Effector memory CD4-positive, alpha-beta T cell (primary cell): ENCODE measurements around the gene SELENOV.
A peak's percentile ranks its signal among the peaks of the same experiment; 100 is the strongest.

Experiments
- DNase-seq, 3 donors: peaks; one replicate each; pipeline ENCODE4 v3.0.0-alpha.2; 2020
- H3K27ac ChIP-seq: 2 replicates; pipeline ENCODE4 v1.7.0; 2013; ENCODE audit warnings: mild to moderate bottlenecking, low read length, moderate library complexity; ENCODE audit not compliant: insufficient read depth, poor library complexity, severe bottlenecking
- H3K27me3 ChIP-seq: replicated peaks from 2 replicates; pipeline ENCODE4 v1.7.0; 2013; ENCODE audit warnings: mild to moderate bottlenecking, low read length; ENCODE audit not compliant: insufficient read depth, control insufficient read depth, poor library complexity, severe bottlenecking
- H3K36me3 ChIP-seq: 2 replicates; pipeline ENCODE4 v1.7.0; 2013; ENCODE audit warnings: mild to moderate bottlenecking, low read length, moderate library complexity; ENCODE audit not compliant: control insufficient read depth, insufficient read depth
- H3K4me1 ChIP-seq: 2 replicates; pipeline ENCODE4 v1.7.0; 2013; ENCODE audit warnings: low read length, mild to moderate bottlenecking; ENCODE audit not compliant: control insufficient read depth, insufficient read depth, poor library complexity, severe bottlenecking
- H3K4me3 ChIP-seq: 2 replicates; pipeline ENCODE4 v1.7.0; 2013; ENCODE audit warnings: low read length, low read depth, mild to moderate bottlenecking; ENCODE audit not compliant: insufficient read depth, poor library complexity, severe bottlenecking
- H3K9me3 ChIP-seq: 2 replicates; pipeline ENCODE4 v1.7.0; 2013; ENCODE audit warnings: mild to moderate bottlenecking, low read length, moderate library complexity; ENCODE audit not compliant: control insufficient read depth

SELENOV gene

DNA sequence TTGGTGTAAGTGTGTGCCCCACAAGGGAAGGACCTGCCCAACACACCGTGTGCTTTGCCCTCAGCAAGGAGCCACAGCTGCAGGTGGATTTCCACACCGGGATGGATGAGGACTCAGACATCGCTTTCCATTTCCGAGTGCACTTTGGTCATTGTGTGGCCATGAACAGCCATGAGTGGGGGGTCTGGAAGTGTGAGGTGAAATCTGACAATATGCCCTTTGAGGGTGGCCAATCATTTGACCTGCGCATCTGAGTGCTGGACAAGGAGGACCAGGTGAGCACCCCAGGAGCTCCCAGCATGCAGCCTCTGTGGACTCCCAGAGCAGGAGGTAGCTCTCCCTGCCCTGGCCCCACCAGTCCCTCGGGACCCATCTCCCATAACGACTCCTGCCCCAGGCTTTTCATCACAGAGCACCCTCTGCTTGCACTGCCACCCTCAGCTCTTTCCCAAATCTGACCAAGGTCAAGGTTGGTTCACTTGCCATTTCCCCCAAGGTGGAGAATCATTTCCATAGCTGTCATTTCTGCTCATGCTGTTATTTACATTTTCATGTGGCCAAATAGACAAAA, 38.2 kb downstream of the SELENOV start:
- no peak for DNase-seq
- Histone ChIP-seq H3K4me1 (peaks cover 5% of the 10 kb centered on the region), H3K4me3 (no peak overlapping the region), H3K27ac (no peak overlapping the region), H3K36me3 (no peaks in the 10 kb centered on the region), H3K9me3 (no peaks in the 10 kb centered on the region), H3K27me3 (no peaks in the 10 kb centered on the region)

DNA sequence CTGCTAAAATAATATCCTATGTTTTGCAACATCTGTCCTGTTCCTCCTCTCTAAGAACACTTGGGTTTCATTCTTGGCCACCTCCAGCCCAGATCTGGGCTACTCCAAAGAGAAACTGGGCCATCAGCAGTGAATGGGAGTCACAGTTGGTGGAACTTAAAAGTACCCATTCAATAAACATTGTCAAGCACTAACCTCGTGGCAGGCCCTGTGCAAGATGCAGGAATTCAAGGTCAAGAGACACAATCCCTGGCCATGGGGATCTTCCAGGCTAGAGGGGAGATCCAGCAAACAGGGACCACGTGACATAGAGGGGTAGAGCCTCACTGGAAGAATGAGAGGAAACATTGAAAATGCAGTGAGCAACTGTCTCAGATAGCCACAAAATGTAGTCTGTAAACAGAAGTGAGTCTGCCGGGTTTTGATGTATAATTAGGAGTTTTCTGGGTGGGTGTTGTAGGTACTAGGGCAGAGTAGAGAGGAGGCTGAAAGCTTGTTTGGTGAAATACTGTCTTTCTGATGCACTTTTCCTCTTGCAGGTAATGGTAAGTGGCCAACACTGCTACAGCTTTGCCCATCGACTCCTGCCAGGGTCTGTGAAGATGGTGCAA, 39.9 kb downstream of the SELENOV start:
- no peaks in the 10 kb centered on the region for H3K9me3 ChIP-seq
- no peaks in the 10 kb centered on the region for H3K36me3 ChIP-seq
- peaks cover 12% of the 10 kb centered on the region for H3K4me1 ChIP-seq
- no peak overlapping the region for H3K27ac ChIP-seq
- H3K4me3 ChIP-seq, result no peak overlapping the region
- no peaks in the 10 kb centered on the region for H3K27me3 ChIP-seq
- no peak for DNase-seq

DNA sequence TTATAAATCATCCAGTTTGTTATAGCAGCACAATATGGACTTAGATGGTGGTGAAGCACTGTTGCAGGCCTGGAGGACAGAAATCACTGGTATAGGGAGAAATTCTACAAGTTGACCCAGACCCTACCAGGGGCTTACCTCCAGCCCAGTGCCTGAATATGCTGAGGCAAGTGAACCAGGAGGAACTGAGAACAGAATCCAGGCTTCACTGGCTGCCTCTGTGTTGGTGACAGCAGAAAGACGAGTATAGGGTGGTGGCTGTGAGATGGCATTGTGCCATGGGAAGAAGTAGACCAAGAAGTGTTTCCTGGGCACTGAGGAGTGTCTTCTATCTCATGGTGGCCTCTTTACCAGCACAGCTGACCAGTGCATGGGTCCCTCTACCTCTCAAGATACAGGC, 40.9 kb downstream of the SELENOV start:
- Histone ChIP-seq H3K4me3 (no peak overlapping the region), H3K36me3 (no peaks in the 10 kb centered on the region)
- DNase-seq, result no peak

DNA sequence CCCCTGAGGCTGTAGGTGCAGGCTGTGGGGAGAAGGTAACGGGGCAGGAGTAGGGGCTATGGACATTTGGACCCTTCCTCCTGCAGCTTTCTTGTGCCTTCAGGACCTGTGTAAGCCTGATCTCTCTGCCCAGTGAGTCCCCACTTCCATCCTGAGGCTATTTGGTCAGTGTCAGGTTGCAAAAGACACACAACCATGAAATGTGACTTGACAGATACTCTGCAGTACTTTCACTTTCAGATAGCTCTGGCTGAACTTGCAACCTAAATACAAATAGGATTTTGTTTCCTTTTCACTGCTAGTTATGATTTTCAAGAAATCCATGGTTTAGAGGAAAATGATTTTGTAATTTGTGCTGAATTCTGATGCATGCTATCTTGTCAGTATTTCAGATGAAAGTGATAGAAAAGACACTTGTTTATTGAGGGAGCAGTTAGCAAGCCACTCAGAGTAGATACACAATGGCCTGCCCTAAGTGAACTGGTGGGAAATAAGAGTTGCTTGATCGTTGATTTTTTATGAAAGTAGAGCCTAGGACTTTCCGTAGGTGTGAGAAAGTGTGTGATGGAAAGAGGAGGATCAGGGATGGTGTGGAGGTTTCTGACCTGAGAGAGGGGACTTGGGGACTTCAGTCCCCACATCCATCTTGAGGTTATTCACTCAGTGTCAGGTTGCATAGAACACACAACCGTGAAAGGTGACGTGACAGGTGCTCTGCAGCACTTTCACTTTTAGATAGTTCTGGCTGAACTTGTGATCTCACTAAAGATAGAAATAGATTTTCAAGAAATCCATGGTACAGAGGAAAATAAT, 43.1 kb downstream of the SELENOV start:
- H3K4me3 ChIP-seq, result peak overlapping the region; percentile 27
- H3K27ac ChIP-seq, result peak overlapping the region; percentile 49
- DNase-seq, result no peak

More for the DNA sequence above, 40.9 kb downstream of the SELENOV start:
- H3K4me1 ChIP-seq, result peaks cover 12% of the 10 kb centered on the region
- no peaks in the 10 kb centered on the region for H3K9me3 ChIP-seq
- H3K27me3 ChIP-seq, result no peaks in the 10 kb centered on the region
- no peak overlapping the region for H3K27ac ChIP-seq

DNA sequence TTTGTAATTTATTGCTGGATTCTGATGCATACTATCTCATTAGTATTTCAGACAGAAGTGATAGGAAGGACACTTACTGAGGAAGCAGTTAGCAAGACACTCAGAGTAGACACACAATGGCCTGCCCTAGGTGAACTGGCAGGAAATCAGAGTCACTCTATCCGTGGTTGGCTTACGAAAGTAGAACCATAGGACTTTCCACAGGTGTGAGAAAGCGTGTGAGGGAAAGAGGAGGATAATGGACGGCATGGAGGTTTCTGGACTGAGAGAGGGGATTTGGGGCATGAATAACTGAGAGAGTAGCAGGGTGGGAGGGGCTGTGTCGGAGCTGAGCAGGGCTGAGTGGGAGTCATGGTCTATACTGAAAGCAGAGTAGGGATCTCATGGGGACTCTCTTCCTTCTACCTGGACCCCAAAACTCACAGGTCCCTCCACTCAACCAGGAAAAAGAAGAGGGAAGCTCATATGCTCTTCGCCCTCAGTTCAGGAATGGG, 43.7 kb downstream of the SELENOV start:
- Histone ChIP-seq H3K4me1 (peaks cover 12% of the 10 kb centered on the region), H3K27me3 (no peaks in the 10 kb centered on the region), H3K9me3 (no peaks in the 10 kb centered on the region), H3K36me3 (no peaks in the 10 kb centered on the region), H3K4me3 (peak overlapping the region; percentile 27), H3K27ac (peak overlapping the region; percentile 49)
- no peak for DNase-seq

More for the DNA sequence above, 43.1 kb downstream of the SELENOV start:
- Histone ChIP-seq H3K36me3 (no peaks in the 10 kb centered on the region), H3K27me3 (no peaks in the 10 kb centered on the region), H3K4me1 (peaks cover 12% of the 10 kb centered on the region), H3K9me3 (no peaks in the 10 kb centered on the region)

DNA sequence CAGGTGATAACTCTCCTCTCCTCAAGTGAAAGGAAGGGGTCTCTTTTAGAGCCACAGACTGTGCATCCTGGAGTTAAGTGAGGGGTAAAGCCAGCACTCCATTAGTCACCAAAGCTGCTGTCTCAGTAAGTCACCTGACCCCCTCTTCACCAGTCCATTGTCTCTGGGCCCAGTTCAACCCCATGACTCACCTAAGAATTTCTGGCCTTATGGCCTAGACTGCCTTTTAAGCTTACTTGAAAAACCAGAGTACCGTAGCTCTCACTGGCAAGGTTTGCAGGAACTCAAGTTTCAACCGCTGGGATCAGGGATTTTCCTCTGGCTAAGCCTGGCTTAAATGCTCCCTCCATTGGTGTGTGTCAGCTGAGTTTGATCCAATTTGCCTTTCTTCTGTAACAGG, 48.5 kb downstream of the SELENOV start:
- Histone ChIP-seq H3K9me3 (no peaks in the 10 kb centered on the region), H3K36me3 (no peaks in the 10 kb centered on the region), H3K4me1 (peaks cover 7% of the 10 kb centered on the region), H3K27me3 (no peaks in the 10 kb centered on the region), H3K4me3 (no peak overlapping the region), H3K27ac (no peak overlapping the region)
- no peak for DNase-seq

DNA sequence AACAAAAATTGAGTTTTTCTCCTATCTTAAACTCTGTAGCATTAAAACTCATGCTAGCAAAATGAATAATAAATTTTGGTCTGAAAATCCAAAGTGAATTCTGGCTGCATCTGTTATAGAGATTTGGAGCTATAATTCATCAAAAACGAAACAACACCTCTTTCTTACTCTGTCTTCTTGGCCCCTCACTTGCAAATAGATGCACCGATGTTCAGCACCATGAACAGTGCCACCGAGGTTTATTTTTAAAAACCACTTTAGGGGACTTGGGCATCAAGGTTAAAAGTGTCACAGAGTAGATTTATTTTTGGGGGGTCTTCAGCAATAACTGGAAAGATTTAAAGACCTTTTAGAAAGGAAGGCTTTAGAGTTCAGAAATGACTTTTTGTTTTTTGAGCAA, 51.1 kb downstream of the SELENOV start:
- DNase-seq, result no peak
- H3K4me3 ChIP-seq, result no peak overlapping the region
- no peaks in the 10 kb centered on the region for H3K27me3 ChIP-seq
- no peaks in the 10 kb centered on the region for H3K4me1 ChIP-seq
- no peak overlapping the region for H3K27ac ChIP-seq
- no peaks in the 10 kb centered on the region for H3K9me3 ChIP-seq
- no peaks in the 10 kb centered on the region for H3K36me3 ChIP-seq

DNA sequence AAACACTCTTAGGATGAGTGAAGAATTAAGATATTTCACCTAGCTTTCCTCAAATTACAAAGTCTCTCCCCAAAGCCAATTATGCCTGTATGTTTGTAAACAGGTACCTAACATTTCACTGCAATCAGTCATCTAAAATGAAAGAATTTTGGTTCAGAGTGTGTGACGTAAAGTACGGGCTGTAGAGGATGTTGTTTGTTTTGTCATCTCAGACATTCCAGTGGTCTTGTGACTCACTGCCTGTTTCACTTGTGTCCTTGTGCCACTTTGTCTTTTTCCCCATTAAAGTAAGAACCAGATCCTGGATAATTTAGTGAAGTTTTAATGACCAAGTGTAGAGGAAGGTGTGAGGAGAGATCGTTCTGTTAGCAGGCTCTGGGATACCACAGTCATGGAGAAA, 53.7 kb downstream of the SELENOV start:
- no peak for DNase-seq
- Histone ChIP-seq H3K27ac (no peak overlapping the region), H3K4me1 (no peaks in the 10 kb centered on the region)

More for the DNA sequence above, 53.7 kb downstream of the SELENOV start:
- H3K27me3 ChIP-seq, result no peaks in the 10 kb centered on the region
- no peak overlapping the region for H3K4me3 ChIP-seq
- no peaks in the 10 kb centered on the region for H3K36me3 ChIP-seq
- H3K9me3 ChIP-seq, result no peaks in the 10 kb centered on the region
